HepG2 (cell line): ENCODE measurements around the gene DGCR2. TPM values are rescaled to one million over a fixed set of nuclear protein-coding genes. Genes with fewer than 3 reads are reported as not detected.
"Not testable (repeated sequence)": the region's sequence is repeated elsewhere in the genome, so short reads cannot be mapped to it uniquely, and the experiment has no call there.

Experiments
- ATAC-seq: fragments of 200-7000 bp; cut with Tn5 transposase; 3 replicates; pipeline ENCODE4 v1.9.1; 2020; ENCODE audit warnings: mild to moderate bottlenecking, moderate library complexity
- BruUV-seq: library from RNA; stranded (reverse); fragments of 400-500 nt; replicated peaks from 2 replicates; lab custom pipeline; 2021; lab: Mats Ljungman, UMichigan
- CTCF ChIA-PET: fragments of 300-600 bp; formaldehyde crosslinking; extraction: SDS; loops from one replicate; lab custom pipeline; 2021; ENCODE audit warnings: low total read pairs, inconsistent platforms, low intra/inter-chr PET ratio; lab: Yijun Ruan, JAX
- POLR2A ChIA-PET: fragments of 350-600 bp; sonication (Branson Sonifier 250); formaldehyde crosslinking; loops from one replicate; lab custom pipeline; 2020; ENCODE audit warnings: antibody characterized with exemption, inconsistent platforms; lab: Yijun Ruan, JAX
- DNase-seq: peaks from one replicate; pipeline ENCODE4 v3.0.0-alpha.2; 2015; ENCODE audit warnings: low spot score
- FAIRE-seq: peaks from 3 replicates; lab custom pipeline; 2011; peaks lifted over from hg19 to GRCh38; lab: Jason Lieb, UNC
- H2AFZ ChIP-seq: one replicate; pipeline ENCODE4 v1.6.1; 2011; ENCODE audit warnings: low read length, inconsistent platforms
- H3K27ac ChIP-seq: fragments of 300-600 bp; 3 replicates; pipeline ENCODE4 v1.8.0; 2011; ENCODE audit warnings: mixed run types, mild to moderate bottlenecking, mixed read lengths, low read length, inconsistent platforms; ENCODE audit not compliant: insufficient read depth; ENCODE audit errors: extremely low read length
- H3K27me3 ChIP-seq, 2 experiments: fragments of 200-600 bp in 1 of 2; 2 replicates in 1 of 2; 3 replicates in 1 of 2; pipeline versions ENCODE4 v1.6.0 to v1.8.0; 2011; ENCODE audit warnings: low read length in 2 of 2, mild to moderate bottlenecking in 2 of 2, moderate library complexity in 2 of 2, inconsistent platforms in 1 of 2; ENCODE audit not compliant: insufficient read depth in 2 of 2, control insufficient read depth in 1 of 2
- H3K36me3 ChIP-seq, 2 experiments: fragments of 200-600 bp in 1 of 2; replicated peaks in 1 of 2; 2 replicates in 1 of 2; 3 replicates in 1 of 2; pipeline versions ENCODE4 v1.5.1 to v1.8.0; 2011; ENCODE audit warnings: low read length in 2 of 2, inconsistent platforms in 1 of 2; ENCODE audit not compliant: insufficient read depth in 2 of 2, control insufficient read depth in 1 of 2
- H3K4me1 ChIP-seq: 2 replicates; pipeline ENCODE4 v1.5.1; 2012; ENCODE audit warnings: low read length, inconsistent platforms; ENCODE audit not compliant: insufficient read depth
- H3K4me2 ChIP-seq: 2 replicates; pipeline ENCODE4 v1.6.0; 2011; ENCODE audit warnings: low read depth, low read length, inconsistent platforms
- H3K4me3 ChIP-seq, 3 experiments: fragments of 200-600 bp in 1 of 3; sonication (generic), shearing (Covaris generic) in 1 of 3; replicated peaks in 1 of 3; 2 replicates each; pipeline ENCODE4 v1.5.1; 2011 to 2016; ENCODE audit warnings: low read length in 3 of 3, inconsistent platforms in 2 of 3, low read depth in 2 of 3, mild to moderate bottlenecking in 2 of 3, control low read depth in 1 of 3, mixed read lengths in 1 of 3; ENCODE audit not compliant: insufficient read depth in 1 of 3
- H3K79me2 ChIP-seq: one replicate; pipeline ENCODE4 v1.6.1; 2011; ENCODE audit warnings: low read length, inconsistent platforms; ENCODE audit not compliant: insufficient read depth
- H3K9ac ChIP-seq: 2 replicates; pipeline ENCODE4 v1.6.0; 2011; ENCODE audit warnings: mild to moderate bottlenecking, low read depth, low read length, inconsistent platforms; ENCODE audit not compliant: insufficient read depth
- H3K9me3 ChIP-seq: 2 replicates; pipeline ENCODE4 v1.5.1; 2012; ENCODE audit warnings: mild to moderate bottlenecking, low read length
- H4K20me1 ChIP-seq: 2 replicates; pipeline ENCODE4 v1.6.0; 2011; ENCODE audit warnings: inconsistent platforms, mild to moderate bottlenecking, low read length, moderate library complexity; ENCODE audit not compliant: insufficient read depth
- BCL6 ChIP-seq: IDR thresholded peaks from 2 replicates; pipeline ENCODE4 v1.6.1; 2016; ENCODE audit warnings: missing genetic modification reagents, missing compliant biosample characterization
- CBX2 ChIP-seq, 2 experiments: fragments of 200-600 bp in 1 of 2; sonication (generic); formaldehyde crosslinking in 1 of 2; IDR thresholded peaks; 2 replicates each; pipeline versions ENCODE4 v1.7.0 to v1.8.1; 2018 to 2022; ENCODE audit warnings: low read depth in 2 of 2, low read length in 1 of 2, mild to moderate bottlenecking in 1 of 2, missing genetic modification reagents in 1 of 2
- CTCF ChIP-seq: sonication (generic); formaldehyde crosslinking; IDR thresholded peaks from 2 replicates; pipeline ENCODE4 v1.5.0; 2020; ENCODE audit warnings: mild to moderate bottlenecking, missing genetic modification reagents, moderate library complexity
- FOSL2 ChIP-seq: sonication (generic); formaldehyde crosslinking; IDR thresholded peaks from 2 replicates; pipeline ENCODE4 v1.4.0; 2020; ENCODE audit warnings: missing genetic modification reagents
- HNRNPK ChIP-seq: fragments of 200-400 bp; formaldehyde crosslinking; IDR thresholded peaks from 2 replicates; pipeline ENCODE4 v1.6.1; 2018; ENCODE audit warnings: low read length, low read depth, moderate library complexity, mild to moderate bottlenecking; ENCODE audit not compliant: poor library complexity, severe bottlenecking
- KDM5A ChIP-seq: fragments of 200-600 bp; sonication (generic); IDR thresholded peaks from 2 replicates; pipeline ENCODE4 v1.7.0; 2018; ENCODE audit warnings: antibody characterized with exemption, mild to moderate bottlenecking, low read length, borderline replicate concordance
- RARG ChIP-seq: sonication (generic); formaldehyde crosslinking; IDR thresholded peaks from 2 replicates; pipeline ENCODE4 v1.4.0; 2020; ENCODE audit warnings: low read depth, mild to moderate bottlenecking, missing genetic modification reagents
- RFX3 ChIP-seq: IDR thresholded peaks from 2 replicates; pipeline ENCODE4 v1.6.1; 2016; ENCODE audit warnings: missing biosample characterization, missing genetic modification reagents
- SMARCC2 ChIP-seq: fragments of 450-650 bp; IDR thresholded peaks from 2 replicates; pipeline ENCODE4 v1.6.1; 2017; ENCODE audit warnings: antibody characterized with exemption, mild to moderate bottlenecking
- STAG1 ChIP-seq: sonication (generic); formaldehyde crosslinking; IDR thresholded peaks from 2 replicates; pipeline ENCODE4 v1.4.0; 2020; ENCODE audit warnings: missing genetic modification reagents
- WGBS: methylation state at CpG from one replicate; pipeline ENCODE4 v1.1.6; 2017; ENCODE audit warnings: low lambda C conversion rate; 5-methylcytosine and 5-hydroxymethylcytosine counted together
- in situ Hi-C: cut with HindIII; loops from 2 replicates; pipeline ENCODE4 v1.10.0; 2017; ENCODE audit warnings: low pct_unique_long_range_greater_than_20kb; ENCODE audit not compliant: extremely low pct_ligation_motif_present
- intact Hi-C: fragments of 100-400 bp; cut with micrococcal nuclease; formaldehyde crosslinking; loops from one replicate; pipeline ENCODE4 v1.10.0; 2022; ENCODE audit not compliant: unreplicated experiment
- polyA plus RNA-seq, 8 experiments: library from polyadenylated mRNA; depleted of rRNA in 3 of 8; stranded (reverse) in 7 of 8; unstranded in 1 of 8; fragments of >200 nt; fragmentation: Illumina TruSeq in 4 of 8; extraction: Trizol in 4 of 8; gene quantifications; 2 replicates each; pipeline versions ENCODE4 v1.2.1 to v1.2.3, GENCODE V29; 2011 to 2016; ENCODE audit warnings: low read depth in 4 of 8, missing spikeins in 1 of 8, mixed read lengths in 1 of 8; ENCODE audit not compliant: insufficient read depth in 1 of 8
- total RNA-seq, 5 experiments: library from RNA; depleted of rRNA; stranded (reverse); fragments of >200 nt; fragmentation: Illumina TruSeq; extraction: Trizol; gene quantifications; 2 replicates each; pipeline ENCODE4 v1.2.3, GENCODE V29; 2016; ENCODE audit warnings: low read depth in 1 of 5
- TF ChIP-seq, protein P1 (sequence below): IDR thresholded peaks from 2 replicates; pipeline ENCODE4 v1.6.1; 2016; ENCODE audit warnings: low read depth

The DGCR2 gene
- total and polyA plus RNA-seq, 2 of the 13 experiments (the other 11 are each of a cell fraction or from before 2014, with no cell fraction given) = 23.1 to 35.3 TPM

DNA sequence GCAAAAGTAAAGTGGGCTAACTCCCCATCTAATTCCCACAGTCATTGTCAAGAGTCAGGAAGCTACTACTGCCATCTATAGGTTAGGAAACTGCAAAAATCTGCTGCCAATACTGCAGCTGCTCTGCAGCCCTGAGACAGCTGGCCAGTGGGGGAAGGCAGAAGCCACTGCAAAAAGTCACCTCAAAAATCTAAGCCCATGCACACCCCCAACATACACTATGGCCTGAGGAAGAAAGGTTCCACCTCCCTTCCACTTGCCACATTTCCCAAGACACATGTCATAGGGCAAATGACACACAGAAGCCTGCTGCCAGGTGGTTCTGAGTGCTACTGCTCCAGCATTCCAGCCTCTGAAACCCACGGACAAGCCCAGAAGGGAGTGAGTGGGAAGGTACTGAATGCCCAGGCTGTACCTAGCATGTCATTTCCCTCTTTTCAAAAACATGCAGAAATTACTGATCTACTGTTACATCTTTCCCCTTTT lies 36.9 kb downstream of the DGCR2 start:
- Histone ChIP-seq H3K4me1 (peaks cover 14% of the 10 kb centered on the region), H3K4me3 (no peak overlapping the region), H3K27me3 (no peaks in the 10 kb centered on the region; a peak in 1 of 5 replicates), H4K20me1 (0 out of 2 replicates have a peak, but pooled peaks cover 4% of the 10 kb centered on the region), H2AFZ (no peak overlapping the region), H3K79me2 (no peaks in the 10 kb centered on the region), H3K4me2 (no peak overlapping the region), H3K9me3 (no peaks in the 10 kb centered on the region), H3K9ac (no peak overlapping the region), H3K36me3 (peaks cover 8 to 28% of the 10 kb centered on the region in 2 experiments), H3K27ac (no peak overlapping the region)
- no peak for TF ChIP-seq KDM5A
- TF ChIP-seq RFX3 (CRISPR knock-in tag) = no peak
- TF ChIP-seq CTCF = peak; percentile 60
- no peak for TF ChIP-seq SMARCC2
- TF ChIP-seq BCL6 (CRISPR knock-in tag) = no peak
- peak; percentile 14; the same call in 1 of the 2 replicates for TF ChIP-seq STAG1 (CRISPR knock-in tag)
- TF ChIP-seq RARG (CRISPR knock-in tag) = no peak
- no peak for TF ChIP-seq FOSL2 (CRISPR knock-in tag)
- TF ChIP-seq CBX2 (IDR thresholded peaks at IDR 0.05; ENCODE audit: low read depth, low read length) = no peak
- no peak for TF ChIP-seq CBX2 (CRISPR knock-in tag; IDR thresholded peaks at IDR 0.05; ENCODE audit: low read depth)
- TF ChIP-seq, protein P1, sequence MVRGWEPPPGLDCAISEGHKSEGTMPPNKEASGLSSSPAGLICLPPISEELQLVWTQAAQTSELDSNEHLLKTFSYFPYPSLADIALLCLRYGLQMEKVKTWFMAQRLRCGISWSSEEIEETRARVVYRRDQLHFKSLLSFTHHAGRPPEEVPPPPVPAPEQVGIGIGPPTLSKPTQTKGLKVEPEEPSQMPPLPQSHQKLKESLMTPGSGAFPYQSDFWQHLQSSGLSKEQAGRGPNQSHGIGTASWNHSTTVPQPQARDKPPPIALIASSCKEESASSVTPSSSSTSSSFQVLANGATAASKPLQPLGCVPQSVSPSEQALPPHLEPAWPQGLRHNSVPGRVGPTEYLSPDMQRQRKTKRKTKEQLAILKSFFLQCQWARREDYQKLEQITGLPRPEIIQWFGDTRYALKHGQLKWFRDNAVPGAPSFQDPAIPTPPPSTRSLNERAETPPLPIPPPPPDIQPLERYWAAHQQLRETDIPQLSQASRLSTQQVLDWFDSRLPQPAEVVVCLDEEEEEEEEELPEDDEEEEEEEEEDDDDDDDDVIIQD = no peak
- TF ChIP-seq HNRNPK = no peak
- in situ Hi-C loops (no loop called here), intact Hi-C loops (no loop called here)
- ChIA-PET CTCF (no interaction called here), POLR2A (no interaction called here)
- WGBS = 93% methylated on average over 1 of the region's 1 CpG
- FAIRE-seq (peak; percentile 67), DNase-seq (peak; percentile 26), ATAC-seq (peak; percentile 83)
- BruUV-seq = no TSS peak

GRCh38 chr22:19084586-19084985 lies 37.6 kb downstream of the DGCR2 start:
- CTCF ChIA-PET, FAIRE-seq, DNase-seq, H3K27ac ChIP-seq, H2AFZ ChIP-seq, in situ Hi-C loops, H3K27me3 ChIP-seq, BruUV-seq, ATAC-seq, H3K79me2 ChIP-seq, H3K4me2 ChIP-seq, H4K20me1 ChIP-seq, H3K9ac ChIP-seq, H3K9me3 ChIP-seq, H3K4me3 ChIP-seq, POLR2A ChIA-PET, intact Hi-C loops: not testable (repeated sequence)
- peaks cover 14% of the 10 kb centered on the region for H3K4me1 ChIP-seq
- peaks cover 8 to 29% of the 10 kb centered on the region in 2 experiments for H3K36me3 ChIP-seq
- 100% methylated on average over 4 of the region's 32 CpGs for WGBS
